Right atrium auricular region (tissue), 2 donors: ENCODE measurements around the gene RNLS. TPM values are rescaled to one million over a fixed set of nuclear protein-coding genes. Genes with fewer than 3 reads are reported as not detected.
A peak's percentile ranks its signal among the peaks of the same experiment; 100 is the strongest.

ENCODE experiments used
- DNase-seq: peaks from one replicate; pipeline ENCODE4 v3.0.0-alpha.2; 2019; ENCODE audit warnings: low spot score
- H3K27ac ChIP-seq, 2 donors: fragments of 200-600 bp; sonication (generic); 1 replicate in 1 of 2; 2 replicates in 1 of 2; pipeline ENCODE4 v1.5.1; 2016 to 2019
- H3K27me3 ChIP-seq, 2 donors: fragments of 200-600 bp; sonication (generic); one replicate each; pipeline versions ENCODE4 v1.5.1 to v1.6.0; 2017 to 2019
- H3K36me3 ChIP-seq: fragments of 200-600 bp; sonication (generic); one replicate; pipeline ENCODE4 v1.5.1; 2016
- H3K4me1 ChIP-seq, 2 donors: fragments of 200-600 bp; sonication (generic); one replicate each; pipeline versions ENCODE4 v1.5.1 to v1.6.0; 2017 to 2019
- H3K4me3 ChIP-seq, 2 donors: fragments of 200-600 bp; sonication (generic); 1 replicate in 1 of 2; 2 replicates in 1 of 2; pipeline ENCODE4 v1.5.1; 2017 to 2019; ENCODE audit warnings: mild to moderate bottlenecking in 1 of 2, moderate library complexity in 1 of 2
- H3K9me3 ChIP-seq, 2 donors: fragments of 200-600 bp; sonication (generic); one replicate each; pipeline ENCODE4 v1.5.1; 2019
- total RNA-seq, 2 donors: library from RNA; depleted of rRNA; stranded (reverse); fragments of >200 nt; gene quantifications; one replicate each; pipeline ENCODE4 v1.1.0, GENCODE V29; 2016
- TF ChIP-seq, protein P1 (sequence below), 2 donors: fragments of 200-600 bp; sonication (generic); IDR thresholded peaks; one replicate each; pipeline ENCODE4 v1.5.1; 2019; ENCODE audit warnings: antibody characterized with exemption in 2 of 2

The RNLS gene
- total RNA-seq, 2 donors from 2014 or later = 14.9 to 26.8 TPM

GRCh38 chr10:88346144-88346977 is 236.8 kb downstream of the RNLS start:
- no peaks in the 10 kb centered on the region for H3K36me3 ChIP-seq
- no peak overlapping the region for H3K4me3 ChIP-seq
- TF ChIP-seq, protein P1, sequence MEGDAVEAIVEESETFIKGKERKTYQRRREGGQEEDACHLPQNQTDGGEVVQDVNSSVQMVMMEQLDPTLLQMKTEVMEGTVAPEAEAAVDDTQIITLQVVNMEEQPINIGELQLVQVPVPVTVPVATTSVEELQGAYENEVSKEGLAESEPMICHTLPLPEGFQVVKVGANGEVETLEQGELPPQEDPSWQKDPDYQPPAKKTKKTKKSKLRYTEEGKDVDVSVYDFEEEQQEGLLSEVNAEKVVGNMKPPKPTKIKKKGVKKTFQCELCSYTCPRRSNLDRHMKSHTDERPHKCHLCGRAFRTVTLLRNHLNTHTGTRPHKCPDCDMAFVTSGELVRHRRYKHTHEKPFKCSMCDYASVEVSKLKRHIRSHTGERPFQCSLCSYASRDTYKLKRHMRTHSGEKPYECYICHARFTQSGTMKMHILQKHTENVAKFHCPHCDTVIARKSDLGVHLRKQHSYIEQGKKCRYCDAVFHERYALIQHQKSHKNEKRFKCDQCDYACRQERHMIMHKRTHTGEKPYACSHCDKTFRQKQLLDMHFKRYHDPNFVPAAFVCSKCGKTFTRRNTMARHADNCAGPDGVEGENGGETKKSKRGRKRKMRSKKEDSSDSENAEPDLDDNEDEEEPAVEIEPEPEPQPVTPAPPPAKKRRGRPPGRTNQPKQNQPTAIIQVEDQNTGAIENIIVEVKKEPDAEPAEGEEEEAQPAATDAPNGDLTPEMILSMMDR (IDR thresholded peaks at IDR 0.05) = no peak
- no peaks in the 10 kb centered on the region for H3K9me3 ChIP-seq
- no peak for DNase-seq
- peaks cover 0 to 14% of the 10 kb centered on the region in 2 donors for H3K4me1 ChIP-seq
- peak overlapping the region in 1 of 2 donors; percentile 36 for H3K27ac ChIP-seq
- no peaks in the 10 kb centered on the region for H3K27me3 ChIP-seq

GRCh38 chr10:88343761-88344484 is 239.2 kb downstream of the RNLS start:
- Histone ChIP-seq H3K4me3 (no peak overlapping the region), H3K9me3 (no peaks in the 10 kb centered on the region), H3K4me1 (peaks cover 0 to 14% of the 10 kb centered on the region in 2 donors), H3K27ac (peak overlapping the region in 1 of 2 donors; percentile 11), H3K36me3 (no peaks in the 10 kb centered on the region), H3K27me3 (no peaks in the 10 kb centered on the region)
- TF ChIP-seq, protein P1 (IDR thresholded peaks at IDR 0.05) = no peak
- DNase-seq = no peak

DNA sequence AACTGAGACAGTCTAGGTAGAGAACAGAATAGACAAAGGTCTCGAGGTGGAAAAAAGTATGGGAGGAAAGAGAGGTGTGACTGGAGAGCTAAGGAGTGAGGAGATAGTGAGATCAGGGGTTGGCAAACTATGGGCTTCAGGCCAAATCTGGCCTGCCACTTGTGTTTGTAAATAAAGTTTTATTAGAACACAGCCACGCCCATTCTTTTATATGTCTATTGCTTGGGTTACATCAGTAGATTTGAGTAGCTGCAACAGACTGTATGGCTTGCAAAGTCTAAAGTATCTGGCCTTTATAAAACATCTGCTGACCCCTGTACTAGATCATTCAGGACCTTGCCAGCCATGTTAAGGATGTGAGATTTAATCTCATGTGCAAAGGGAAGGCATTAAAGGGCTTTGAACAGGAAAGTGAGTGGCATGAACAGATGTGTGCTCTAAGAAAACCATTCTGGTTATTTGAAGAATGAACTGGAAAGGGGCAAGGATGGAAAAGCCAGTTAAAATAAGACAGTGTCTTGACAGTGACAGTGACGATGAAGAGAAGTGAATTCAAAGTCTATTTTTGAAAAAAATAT is 240.3 kb downstream of the RNLS start:
- Histone ChIP-seq H3K27me3 (no peaks in the 10 kb centered on the region), H3K36me3 (no peaks in the 10 kb centered on the region), H3K4me1 (peaks cover 0 to 14% of the 10 kb centered on the region in 2 donors), H3K9me3 (no peaks in the 10 kb centered on the region), H3K4me3 (no peak overlapping the region), H3K27ac (peak overlapping the region in 1 of 2 donors; percentile 11)
- TF ChIP-seq, protein P1 (IDR thresholded peaks at IDR 0.05) = no peak
- DNase-seq = no peak

DNA sequence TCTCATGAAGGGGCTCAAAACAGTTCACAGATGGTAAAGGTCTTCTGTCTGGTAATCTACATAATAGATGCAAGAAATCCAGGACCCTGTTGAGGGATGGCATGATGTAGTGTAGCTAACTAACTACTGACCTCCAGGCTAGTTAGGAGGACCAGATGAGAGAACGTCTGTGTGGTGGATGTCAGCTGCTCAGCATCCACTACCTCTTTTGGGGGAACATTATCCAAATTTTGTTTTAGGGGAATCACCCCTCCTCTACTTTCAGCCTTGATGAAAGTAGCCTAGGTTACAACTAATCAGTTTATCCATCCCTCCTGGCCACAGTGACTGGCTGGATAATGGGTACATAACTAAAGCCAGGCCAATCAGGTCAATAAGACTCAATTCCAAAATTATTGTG is 246.0 kb downstream of the RNLS start:
- no peaks in the 10 kb centered on the region for H3K36me3 ChIP-seq
- H3K27ac ChIP-seq = no peak overlapping the region
- H3K4me3 ChIP-seq = no peak overlapping the region
- no peak for DNase-seq
- H3K9me3 ChIP-seq = no peaks in the 10 kb centered on the region
- no peaks in the 10 kb centered on the region for H3K4me1 ChIP-seq
- TF ChIP-seq, protein P1 (IDR thresholded peaks at IDR 0.05) = no peak
- no peaks in the 10 kb centered on the region for H3K27me3 ChIP-seq

DNA sequence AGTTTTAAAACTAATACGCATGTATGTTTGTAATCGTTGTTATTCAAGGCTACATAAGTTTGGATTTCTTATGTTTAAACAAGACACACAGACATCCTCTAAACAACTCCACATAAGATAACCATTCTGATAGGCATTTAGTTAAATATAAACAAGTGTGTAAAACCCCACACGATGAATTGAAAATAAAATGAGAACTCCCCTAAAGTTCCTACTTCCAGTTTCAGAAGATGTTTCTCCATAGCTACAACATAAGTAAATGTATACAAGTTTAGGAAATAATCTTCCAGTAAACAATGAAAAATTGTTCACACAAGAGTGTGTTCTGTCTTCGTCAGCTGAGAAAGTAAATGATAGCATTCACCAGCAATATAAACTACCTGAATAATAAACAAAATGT is 246.8 kb downstream of the RNLS start:
- H3K4me1 ChIP-seq = no peaks in the 10 kb centered on the region
- TF ChIP-seq, protein P1 (IDR thresholded peaks at IDR 0.05) = no peak
- H3K4me3 ChIP-seq = no peak overlapping the region
- DNase-seq = no peak
- H3K27ac ChIP-seq = no peak overlapping the region
- no peaks in the 10 kb centered on the region for H3K27me3 ChIP-seq
- no peaks in the 10 kb centered on the region for H3K36me3 ChIP-seq
- H3K9me3 ChIP-seq = no peaks in the 10 kb centered on the region
